DOHH2 (cell line): Measurements from ENCODE around the gene EXOSC3.

Experiments used
- CTCF ChIP-seq: fragments of 200-600 bp; sonication (generic); IDR thresholded peaks from one replicate; pipeline ENCODE4 v1.5.1; 2014; ENCODE audit warnings: antibody characterized with exemption, mild to moderate bottlenecking, low read depth, low read length; ENCODE audit not compliant: poor library complexity, severe bottlenecking
- EZH2phosphoT487 ChIP-seq: fragments of 200-600 bp; sonication (generic); IDR thresholded peaks from 2 replicates; pipeline ENCODE4 v1.6.1; 2017; ENCODE audit warnings: borderline replicate concordance, mild to moderate bottlenecking, antibody characterized with exemption, low read length, moderate library complexity, mixed read lengths

GRCh38 chr9:37740128-37740527 lies 44.7 kb downstream of the EXOSC3 start:
- TF ChIP-seq CTCF (no peak), EZH2phosphoT487 (no peak)
